ENCODE measurements around the gene GXYLT2.

The GXYLT2 gene

GRCh38 chr3:72847751-72848702 is 39.8 kb upstream of the GXYLT2 start, which contains the start of gene SHQ1:
Gene SHQ1 (minus strand): TSS chr3:72848445. CDS start chr3:72848340, 105 bp downstream.
- peak; percentile 92 for DNase-seq (ENCODE audit: extremely low spot score)
- ChIA-PET POLR2A (no interaction called here), CTCF (interaction anchor here (1.1 to 4.5 kb wide), 6 partner anchors 10 to 973 kb away, joined by 3 to 30 read pairs (median 4); no protein-coding TSS in a partner anchor)
- TF ChIP-seq CTCF (IDR thresholded peaks at IDR 0.05; ENCODE audit: control extremely low read depth, extremely low read depth, low read depth, missing control alignments) = no peak

GRCh38 chr3:72848703-72849081 is 39.2 kb upstream of the GXYLT2 start:
- ChIA-PET CTCF (interaction anchor here (1.1 to 4.5 kb wide), 7 partner anchors 11 to 182 kb away, joined by 3 to 30 read pairs (median 5); no protein-coding TSS in a partner anchor), POLR2A (no interaction called here)
- no peak for TF ChIP-seq CTCF (IDR thresholded peaks at IDR 0.05; ENCODE audit: control extremely low read depth, extremely low read depth, low read depth, missing control alignments)
- peak; percentile 47 for DNase-seq (ENCODE audit: extremely low spot score)

- ChIA-PET CTCF (interaction anchor here (0.8 to 1.4 kb wide), 5 partner anchors 10 to 979 kb away, joined by 3 to 4 read pairs (median 3); no protein-coding TSS in a partner anchor), POLR2A (no interaction called here)
- no peak for TF ChIP-seq CTCF (IDR thresholded peaks at IDR 0.05; ENCODE audit: control extremely low read depth, extremely low read depth, low read depth, missing control alignments)
- no peak for DNase-seq (ENCODE audit: extremely low spot score)
Observed at GRCh38 chr3:72855001-72855400, 32.8 kb upstream of the GXYLT2 start.

- ChIA-PET CTCF (interaction anchor here (4.4 kb wide), 1 partner anchor 10 kb away, joined by 30 read pairs; the partner anchor contains the start of gene SHQ1), POLR2A (no interaction called here)
- TF ChIP-seq CTCF (IDR thresholded peaks at IDR 0.05; ENCODE audit: control extremely low read depth, extremely low read depth, low read depth, missing control alignments) = no peak
- DNase-seq (ENCODE audit: extremely low spot score) = no peak
Observed at GRCh38 chr3:72860053-72860452, 27.8 kb upstream of the GXYLT2 start.

GRCh38 chr3:72860846-72861245 is 27.0 kb upstream of the GXYLT2 start:
- TF ChIP-seq CTCF (IDR thresholded peaks at IDR 0.05; ENCODE audit: control extremely low read depth, extremely low read depth, low read depth, missing control alignments) = no peak

GRCh38 chr3:72862314-72863090 is 25.3 kb upstream of the GXYLT2 start:
- TF ChIP-seq CTCF (IDR thresholded peaks at IDR 0.05; ENCODE audit: control extremely low read depth, extremely low read depth, low read depth, missing control alignments) = no peak
- DNase-seq (ENCODE audit: extremely low spot score) = no peak
- ChIA-PET POLR2A (no interaction called here), CTCF (interaction anchor here (0.7 to 4.4 kb wide), 4 partner anchors 12 to 196 kb away, joined by 3 to 30 read pairs (median 4); partner anchors contain the start of gene SHQ1)

More at GRCh38 chr3:72860846-72861245, 27.0 kb upstream of the GXYLT2 start:
- DNase-seq (ENCODE audit: extremely low spot score) = no peak
- CTCF ChIA-PET = interaction anchor here (1.1 to 4.4 kb wide), 3 partner anchors 9 to 196 kb away, joined by 3 to 30 read pairs (median 4); partner anchors contain the start of gene SHQ1
- POLR2A ChIA-PET = interaction anchor here (0.6 to 0.7 kb wide), 2 partner anchors 155 to 230 kb away, joined by 3 to 6 read pairs; no protein-coding TSS in a partner anchor
